Mammary epithelial cell (primary cell): Measurements from ENCODE around the gene VSTM1.

Experiments
- EZH2 ChIP-seq: IDR thresholded peaks from 2 replicates; pipeline ENCODE4 v1.6.1; 2012; ENCODE audit warnings: low read length, inconsistent platforms, borderline replicate concordance
- TF ChIP-seq, protein P1 (sequence below), 2 donors: IDR thresholded peaks in 1 of 2; conservative IDR thresholded peaks in 1 of 2; 2 replicates each; pipeline ENCODE4 v1.5.1; 2011 to 2012; ENCODE audit warnings: inconsistent platforms in 2 of 2, low read length in 2 of 2, mild to moderate bottlenecking in 2 of 2, control low read depth in 1 of 2, low read depth in 1 of 2; ENCODE audit not compliant: insufficient read depth in 1 of 2; ENCODE audit errors: extremely low read depth in 1 of 2

DNA sequence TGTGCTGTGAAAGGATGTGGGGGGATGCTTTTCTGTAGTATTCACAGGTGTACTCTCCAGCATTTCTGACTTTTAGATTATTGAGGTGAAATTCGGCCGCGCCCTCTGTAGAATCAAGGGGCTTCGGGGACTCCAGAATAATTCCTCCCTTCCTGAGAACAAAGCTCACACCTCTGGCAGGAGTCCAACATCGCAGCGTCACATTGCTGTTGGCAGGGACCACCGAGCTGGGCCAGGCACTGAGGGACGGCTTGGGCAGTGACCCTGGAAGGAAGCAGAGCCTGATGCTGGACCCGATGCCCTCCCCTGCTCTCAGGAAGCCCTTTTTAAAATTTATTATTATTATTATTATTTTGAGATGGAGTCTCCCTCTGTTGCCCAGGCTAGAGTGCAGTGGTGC lies 11.2 kb upstream of the VSTM1 start:
- TF ChIP-seq, protein P1, sequence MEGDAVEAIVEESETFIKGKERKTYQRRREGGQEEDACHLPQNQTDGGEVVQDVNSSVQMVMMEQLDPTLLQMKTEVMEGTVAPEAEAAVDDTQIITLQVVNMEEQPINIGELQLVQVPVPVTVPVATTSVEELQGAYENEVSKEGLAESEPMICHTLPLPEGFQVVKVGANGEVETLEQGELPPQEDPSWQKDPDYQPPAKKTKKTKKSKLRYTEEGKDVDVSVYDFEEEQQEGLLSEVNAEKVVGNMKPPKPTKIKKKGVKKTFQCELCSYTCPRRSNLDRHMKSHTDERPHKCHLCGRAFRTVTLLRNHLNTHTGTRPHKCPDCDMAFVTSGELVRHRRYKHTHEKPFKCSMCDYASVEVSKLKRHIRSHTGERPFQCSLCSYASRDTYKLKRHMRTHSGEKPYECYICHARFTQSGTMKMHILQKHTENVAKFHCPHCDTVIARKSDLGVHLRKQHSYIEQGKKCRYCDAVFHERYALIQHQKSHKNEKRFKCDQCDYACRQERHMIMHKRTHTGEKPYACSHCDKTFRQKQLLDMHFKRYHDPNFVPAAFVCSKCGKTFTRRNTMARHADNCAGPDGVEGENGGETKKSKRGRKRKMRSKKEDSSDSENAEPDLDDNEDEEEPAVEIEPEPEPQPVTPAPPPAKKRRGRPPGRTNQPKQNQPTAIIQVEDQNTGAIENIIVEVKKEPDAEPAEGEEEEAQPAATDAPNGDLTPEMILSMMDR (conservative IDR thresholded peaks at IDR 0.05 in 1 of 2, IDR thresholded peaks at IDR 0.05 in 1 of 2; ENCODE audit: extremely low read depth in 1 of 2, insufficient read depth in 1 of 2, low read depth in 1 of 2, low read length in 2 of 2), result no peak
- TF ChIP-seq EZH2, result no peak
